ENCODE measurements around the gene WEE2.
"Not testable (repeated sequence)": the region's sequence is repeated elsewhere in the genome, so short reads cannot be mapped to it uniquely, and the experiment has no call there.

Gene WEE2

GRCh38 chr7:141739250-141739649 lies 31.1 kb downstream of the WEE2 start:
- intact Hi-C loops (cut with micrococcal nuclease) = loop anchor here (5.0 to 10.0 kb wide), 2 partner anchors 37 to 184 kb away; partner anchors contain the start of genes AGK and DENND11
- H3K27ac Mint-ChIP-seq = peak overlapping the region; percentile 3
- peaks cover 53% of the 10 kb centered on the region for H3K36me3 Mint-ChIP-seq (ENCODE audit: low read depth)
- peak overlapping the region; percentile 98 for H3K4me3 Mint-ChIP-seq
- H3K9me3 Mint-ChIP-seq = no peaks in the 10 kb centered on the region
- H3K4me1 Mint-ChIP-seq (ENCODE audit: low read depth) = peaks cover 29% of the 10 kb centered on the region
- no peaks in the 10 kb centered on the region for H3K27me3 Mint-ChIP-seq

DNA sequence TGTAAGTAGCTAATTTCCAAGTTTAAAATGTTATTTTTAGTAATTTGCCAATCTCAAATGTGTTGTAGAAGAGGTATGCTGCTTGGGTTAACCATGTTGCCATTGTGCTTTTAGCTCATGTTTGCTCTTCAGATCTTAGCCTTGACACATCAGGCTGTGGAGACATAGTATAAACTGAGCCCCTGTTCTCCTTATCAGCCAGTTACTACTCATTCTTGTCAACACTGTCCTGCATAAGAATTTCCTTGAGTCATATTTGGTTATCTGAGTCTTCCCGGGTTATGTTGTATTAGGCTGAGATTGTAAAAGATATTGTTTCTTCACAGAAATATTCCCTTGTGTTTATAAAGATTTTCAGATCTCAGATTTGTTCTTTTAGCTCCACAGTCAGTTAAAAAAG lies 34.1 kb downstream of the WEE2 start:
- Mint-ChIP-seq H3K9me3 (no peaks in the 10 kb centered on the region), H3K4me1 (ENCODE audit: low read depth) (peaks cover 25% of the 10 kb centered on the region), H3K36me3 (ENCODE audit: low read depth) (peaks cover 72% of the 10 kb centered on the region), H3K27me3 (no peaks in the 10 kb centered on the region), H3K27ac (no peak overlapping the region), H3K4me3 (no peak overlapping the region)
- intact Hi-C loops (cut with micrococcal nuclease) = no loop called here

GRCh38 chr7:141744131-141744530 lies 36.0 kb downstream of the WEE2 start:
- Mint-ChIP-seq H3K4me1 (ENCODE audit: low read depth) (peaks cover 12% of the 10 kb centered on the region), H3K36me3 (ENCODE audit: low read depth) (peaks cover 77% of the 10 kb centered on the region), H3K4me3 (no peak overlapping the region), H3K9me3 (no peaks in the 10 kb centered on the region), H3K27me3 (no peaks in the 10 kb centered on the region), H3K27ac (no peak overlapping the region)
- intact Hi-C loops (cut with micrococcal nuclease) = no loop called here

DNA sequence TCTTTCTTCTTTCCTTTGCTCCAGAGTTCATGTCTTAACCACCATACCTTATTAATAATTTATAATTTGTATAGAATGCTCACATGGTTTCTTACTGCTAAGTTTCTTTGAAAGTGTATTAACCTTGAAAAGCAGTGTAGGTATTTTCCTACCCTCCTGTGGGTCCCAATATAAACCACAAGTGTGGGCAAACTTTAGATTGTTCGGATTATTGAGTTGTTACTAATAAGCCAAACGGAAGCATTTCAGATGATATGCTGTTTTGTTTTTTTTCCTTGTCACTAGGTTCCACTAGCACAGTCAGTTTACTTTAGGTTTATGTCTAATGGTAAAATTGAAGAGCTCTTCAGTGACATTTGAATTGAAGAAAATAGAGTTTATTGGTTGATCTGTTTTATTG lies 40.2 kb downstream of the WEE2 start:
- Mint-ChIP-seq H3K36me3 (ENCODE audit: low read depth) (peaks cover 88% of the 10 kb centered on the region), H3K4me3 (no peak overlapping the region), H3K4me1 (ENCODE audit: low read depth) (no peaks in the 10 kb centered on the region), H3K27ac (no peak overlapping the region), H3K27me3 (no peaks in the 10 kb centered on the region), H3K9me3 (peaks cover 28% of the 10 kb centered on the region)
- intact Hi-C loops (cut with micrococcal nuclease) = no loop called here

- peaks cover 28% of the 10 kb centered on the region for H3K9me3 Mint-ChIP-seq
- peaks cover 96% of the 10 kb centered on the region for H3K36me3 Mint-ChIP-seq (ENCODE audit: low read depth)
- H3K27ac Mint-ChIP-seq; H3K4me1 Mint-ChIP-seq (ENCODE audit: low read depth); H3K27me3 Mint-ChIP-seq; H3K4me3 Mint-ChIP-seq: not testable (repeated sequence)
- intact Hi-C loops (cut with micrococcal nuclease) = loop anchor here (10.0 kb wide), 1 partner anchor 223 kb away; the partner anchor contains the start of gene TAS2R38
Observed at GRCh38 chr7:141751904-141752303, 43.8 kb downstream of the WEE2 start.

DNA sequence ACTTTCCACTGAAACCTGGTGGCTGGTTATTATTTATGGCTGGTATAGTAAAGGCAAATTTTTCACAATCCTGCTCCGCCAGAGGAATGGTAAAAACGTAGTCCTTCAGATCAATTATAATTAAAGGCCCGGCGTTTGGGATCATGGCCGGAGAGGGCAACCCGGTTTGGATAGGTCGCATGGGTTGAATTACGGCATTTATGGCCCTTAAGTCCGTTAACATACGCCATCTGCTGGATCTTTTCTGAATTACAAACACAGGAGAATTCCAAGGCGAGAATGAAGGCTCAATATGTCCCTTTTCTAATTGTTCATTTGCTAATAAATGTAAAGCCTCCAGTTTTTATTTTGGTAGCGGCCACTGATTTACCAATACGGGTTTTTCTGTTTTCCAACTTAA lies 44.5 kb downstream of the WEE2 start:
- H3K27me3 Mint-ChIP-seq = no peaks in the 10 kb centered on the region
- intact Hi-C loops (cut with micrococcal nuclease) = loop anchor here (10.0 kb wide), 1 partner anchor 222 kb away; the partner anchor contains the start of gene TAS2R38
- no peak overlapping the region for H3K4me3 Mint-ChIP-seq
- peaks cover 28% of the 10 kb centered on the region for H3K9me3 Mint-ChIP-seq
- H3K4me1 Mint-ChIP-seq (ENCODE audit: low read depth) = no peaks in the 10 kb centered on the region
- peaks cover 97% of the 10 kb centered on the region for H3K36me3 Mint-ChIP-seq (ENCODE audit: low read depth)
- no peak overlapping the region for H3K27ac Mint-ChIP-seq

DNA sequence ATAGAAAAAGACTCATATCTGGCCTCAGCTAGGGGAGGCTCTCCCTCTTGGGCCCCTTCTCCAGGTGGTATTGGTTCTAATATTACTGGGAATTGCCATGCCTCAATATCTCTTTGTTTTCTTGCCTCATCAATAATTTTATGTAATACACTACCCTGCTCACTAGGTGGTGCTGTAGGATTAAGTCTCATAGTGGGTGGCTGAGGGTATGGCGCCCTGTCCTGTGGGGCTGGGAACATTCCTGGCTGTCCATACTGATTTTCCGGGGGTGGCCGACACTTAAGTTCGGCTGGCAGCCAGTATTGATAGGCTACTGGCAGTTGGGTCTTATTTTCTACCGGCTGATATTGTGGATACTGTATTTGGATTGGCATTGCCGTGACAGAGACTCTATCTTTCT lies 46.8 kb downstream of the WEE2 start:
- Mint-ChIP-seq H3K4me3 (no peak overlapping the region), H3K36me3 (ENCODE audit: low read depth) (peaks cover 98% of the 10 kb centered on the region), H3K27me3 (no peaks in the 10 kb centered on the region), H3K27ac (no peak overlapping the region), H3K4me1 (ENCODE audit: low read depth) (no peaks in the 10 kb centered on the region), H3K9me3 (peaks cover 28% of the 10 kb centered on the region)
- intact Hi-C loops (cut with micrococcal nuclease) = loop anchor here (5.0 to 10.0 kb wide), 2 partner anchors 220 to 432 kb away; partner anchors contain the start of gene TAS2R38

- no peaks in the 10 kb centered on the region for H3K9me3 Mint-ChIP-seq
- H3K27ac Mint-ChIP-seq = no peak within 1 kb of the TSS
- H3K36me3 Mint-ChIP-seq (ENCODE audit: low read depth) = peaks cover 69% of the 10 kb centered on the region
- intact Hi-C loops (cut with micrococcal nuclease) = no loop called here
- H3K27me3 Mint-ChIP-seq = no peaks in the 10 kb centered on the region
- H3K4me3 Mint-ChIP-seq = no peak within 1 kb of the TSS
- peaks cover 6% of the 10 kb centered on the region for H3K4me1 Mint-ChIP-seq (ENCODE audit: low read depth)
Observed at GRCh38 chr7:141763797-141764196, 55.6 kb downstream of the WEE2 start, which contains the start of gene TAS2R3. Gene TAS2R3, plus strand, starts transcription at chr7:141764097. Its CDS starts 62 bp downstream, at chr7:141764159.

DNA sequence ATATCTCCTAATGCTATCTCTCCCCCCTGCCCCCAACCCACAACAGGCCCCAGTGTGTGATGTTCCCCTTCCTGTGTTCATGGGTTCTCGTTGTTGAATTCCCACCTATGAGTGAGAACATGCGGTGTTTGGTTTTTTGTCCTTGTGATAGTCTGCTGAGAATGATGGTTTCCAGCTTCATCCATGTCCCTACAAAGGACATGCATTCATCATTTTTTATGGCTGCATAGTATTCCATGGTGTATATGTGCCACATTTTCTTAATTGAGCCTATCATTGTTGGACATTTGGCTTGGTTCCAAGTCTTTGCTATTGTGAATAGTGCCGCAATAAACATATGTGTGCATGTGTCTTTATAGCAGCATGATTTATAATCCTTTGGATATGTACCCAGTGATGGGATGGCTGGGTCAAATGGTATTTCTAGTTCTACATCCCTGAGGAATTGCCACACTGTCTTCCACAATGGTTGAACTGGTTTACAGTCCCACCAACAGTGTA lies 62.0 kb downstream of the WEE2 start:
- H3K36me3 Mint-ChIP-seq (ENCODE audit: low read depth) = peaks cover 35% of the 10 kb centered on the region

DNA sequence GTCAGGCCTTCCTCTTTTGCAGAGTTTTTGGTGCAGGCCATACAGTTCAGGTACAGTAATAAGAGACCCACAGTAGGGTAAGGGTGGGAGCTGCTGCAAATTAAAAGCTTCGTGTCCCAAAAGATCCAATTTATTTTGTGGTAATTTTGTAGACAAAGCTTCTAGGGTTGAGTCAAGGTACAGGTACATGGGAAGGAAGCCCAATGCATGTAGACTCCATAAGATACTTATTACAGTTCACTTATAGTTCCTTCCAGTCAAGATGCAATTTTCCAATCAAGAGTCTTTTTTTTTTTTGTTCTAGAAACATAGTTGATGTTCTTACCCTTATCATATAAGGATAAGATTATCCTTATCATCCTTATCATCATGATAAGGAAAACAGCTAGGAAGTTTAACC lies 68.2 kb downstream of the WEE2 start, which contains the start of gene TAS2R4:
Gene TAS2R4 (plus strand): TSS at position 301 of the 400 bp plus-strand sequence. CDS start 1,815 bp downstream, outside the sequence.
- Mint-ChIP-seq H3K27ac (no peak within 1 kb of the TSS), H3K27me3 (no peaks in the 10 kb centered on the region), H3K4me1 (ENCODE audit: low read depth) (no peaks in the 10 kb centered on the region), H3K9me3 (peaks cover 12% of the 10 kb centered on the region), H3K4me3 (no peak within 1 kb of the TSS), H3K36me3 (ENCODE audit: low read depth) (peaks cover 66% of the 10 kb centered on the region)
- intact Hi-C loops (cut with micrococcal nuclease) = no loop called here

More for the DNA sequence above, 62.0 kb downstream of the WEE2 start:
- H3K4me1 Mint-ChIP-seq (ENCODE audit: low read depth); H3K27me3 Mint-ChIP-seq; H3K4me3 Mint-ChIP-seq; H3K27ac Mint-ChIP-seq; H3K9me3 Mint-ChIP-seq; intact Hi-C loops (cut with micrococcal nuclease): not testable (repeated sequence)
